SK-N-SH (cell line): ENCODE measurements around the gene SUMF1. TPM values are rescaled to one million over a fixed set of nuclear protein-coding genes. Genes with fewer than 3 reads are reported as not detected.

Experiments
- CTCF ChIA-PET: fragments of 300-600, 350-600 bp; formaldehyde crosslinking; extraction: SDS; loops from one replicate; lab custom pipeline; 2021; lab: Yijun Ruan, JAX
- POLR2A ChIA-PET: fragments of 350-600 bp; sonication (Branson Sonifier 250); formaldehyde crosslinking; extraction: SDS; loops from one replicate; lab custom pipeline; 2020; ENCODE audit warnings: antibody characterized with exemption, inconsistent platforms; lab: Yijun Ruan, JAX
- DNase-seq: peaks from one replicate; pipeline ENCODE4 v3.0.0; 2012
- H2AFZ ChIP-seq: fragments of 200-600 bp; sonication (generic); 2 replicates; pipeline ENCODE4 v1.8.1; 2016; ENCODE audit warnings: antibody characterized with exemption, mild to moderate bottlenecking, low read depth
- H3F3A ChIP-seq: fragments of 200-600 bp; sonication (generic); replicated peaks from 2 replicates; pipeline ENCODE3; 2016; ENCODE audit warnings: antibody characterized with exemption, mild to moderate bottlenecking; ENCODE audit not compliant: insufficient read depth
- H3K27ac ChIP-seq, 2 experiments: fragments of 200-500 bp in 1 of 2; fragments of 200-600 bp in 1 of 2; sonication (Bioruptor generic) in 1 of 2; sonication (generic), shearing (Covaris generic) in 1 of 2; 2 replicates each; pipeline versions ENCODE4 v1.5.1 to v1.6.1; 2014 to 2016; ENCODE audit warnings: low read depth in 2 of 2, inconsistent platforms in 1 of 2, low read length in 1 of 2, mild to moderate bottlenecking in 1 of 2, mixed read lengths in 1 of 2
- H3K27me3 ChIP-seq: fragments of 200-600 bp; sonication (generic), shearing (Covaris generic); 2 replicates; pipeline ENCODE4 v1.6.1; 2016; ENCODE audit warnings: mixed run types; ENCODE audit not compliant: insufficient read depth
- H3K36me3 ChIP-seq, 2 experiments: fragments of 200-500 bp in 1 of 2; fragments of 200-600 bp in 1 of 2; sonication (Bioruptor generic) in 1 of 2; sonication (generic) in 1 of 2; replicated peaks in 1 of 2; 2 replicates each; pipeline versions ENCODE3 to v1.5.1; 2014 to 2016; ENCODE audit warnings: low read length in 1 of 2, mild to moderate bottlenecking in 1 of 2; ENCODE audit not compliant: insufficient read depth in 2 of 2, control insufficient read depth in 1 of 2
- H3K4me1 ChIP-seq, 2 experiments: fragments of 200-500 bp in 1 of 2; fragments of 200-600 bp in 1 of 2; sonication (Bioruptor generic) in 1 of 2; sonication (generic), shearing (Covaris generic) in 1 of 2; 2 replicates each; pipeline versions ENCODE4 v1.5.1 to v1.6.1; 2014 to 2016; ENCODE audit warnings: low read depth in 1 of 2, low read length in 1 of 2, mixed run types in 1 of 2; ENCODE audit not compliant: insufficient read depth in 2 of 2, control insufficient read depth in 1 of 2
- H3K4me2 ChIP-seq: fragments of 200-600 bp; sonication (generic), shearing (Covaris generic); 2 replicates; pipeline ENCODE4 v1.6.1; 2017; ENCODE audit warnings: mixed run types
- H3K4me3 ChIP-seq, 2 experiments: fragments of 200-500 bp in 1 of 2; fragments of 200-600 bp in 1 of 2; sonication (Bioruptor generic) in 1 of 2; sonication (generic), shearing (Covaris generic) in 1 of 2; 2 replicates each; pipeline versions ENCODE4 v1.5.1 to v1.8.1; 2014 to 2016; ENCODE audit warnings: low read depth in 2 of 2, inconsistent platforms in 1 of 2, low read length in 1 of 2, mild to moderate bottlenecking in 1 of 2, mixed read lengths in 1 of 2, moderate library complexity in 1 of 2
- H3K79me2 ChIP-seq: fragments of 200-600 bp; sonication (generic); 2 replicates; pipeline ENCODE4 v1.8.1; 2017; ENCODE audit warnings: mild to moderate bottlenecking; ENCODE audit not compliant: insufficient read depth
- H3K9ac ChIP-seq: fragments of 200-600 bp; sonication (generic); 2 replicates; pipeline ENCODE4 v1.6.1; 2017; ENCODE audit warnings: mixed run types
- H3K9me2 ChIP-seq: fragments of 200-600 bp; sonication (generic); 2 replicates; pipeline ENCODE4 v1.6.1; 2017; ENCODE audit warnings: mixed run types
- H3K9me3 ChIP-seq: fragments of 200-600 bp; sonication (generic); 2 replicates; pipeline ENCODE4 v1.6.1; 2017; ENCODE audit warnings: mixed run types, mild to moderate bottlenecking, moderate library complexity
- H4K20me1 ChIP-seq: fragments of 200-600 bp; sonication (generic); 2 replicates; pipeline ENCODE4 v1.6.1; 2017; ENCODE audit warnings: mild to moderate bottlenecking, mixed run types; ENCODE audit not compliant: insufficient read depth
- EZH2phosphoT487 ChIP-seq: fragments of 200-600 bp; sonication (generic); IDR thresholded peaks from 2 replicates; pipeline ENCODE4 v1.6.1; 2017; ENCODE audit warnings: low read depth, mixed run types, mild to moderate bottlenecking, antibody characterized with exemption, moderate library complexity, borderline replicate concordance
- FOSL2 ChIP-seq: IDR thresholded peaks from 2 replicates; pipeline ENCODE4 v1.4.0; 2012; ENCODE audit warnings: low read depth, mild to moderate bottlenecking, moderate library complexity, borderline replicate concordance
- FOXJ3 ChIP-seq: sonication (generic); formaldehyde crosslinking; IDR thresholded peaks from 2 replicates; pipeline ENCODE4 v1.5.1; 2020; ENCODE audit warnings: mild to moderate bottlenecking, missing genetic modification reagents
- FOXM1 ChIP-seq: IDR thresholded peaks from 2 replicates; pipeline ENCODE4 v1.4.0; 2012; ENCODE audit warnings: low read depth, mild to moderate bottlenecking
- MEF2A ChIP-seq: IDR thresholded peaks from 2 replicates; pipeline ENCODE4 v1.4.0; 2012; ENCODE audit warnings: low read depth, borderline replicate concordance
- MXI1 ChIP-seq: IDR thresholded peaks from 2 replicates; pipeline ENCODE4 v1.6.1; 2012; ENCODE audit warnings: mild to moderate bottlenecking, low read depth, low read length, improper control_type of control experiment
- NRF1 ChIP-seq: IDR thresholded peaks from 2 replicates; pipeline ENCODE4 v1.6.1; 2012; ENCODE audit warnings: low read depth, mild to moderate bottlenecking, low read length
- POLR2AphosphoS5 ChIP-seq: IDR thresholded peaks from 2 replicates; pipeline ENCODE4 v1.6.1; 2012; ENCODE audit warnings: low read depth, low read length
- RFX5 ChIP-seq: IDR thresholded peaks from 2 replicates; pipeline ENCODE4 v1.6.1; 2012; ENCODE audit warnings: mild to moderate bottlenecking, improper control_type of control experiment, low read length
- RXRA ChIP-seq: IDR thresholded peaks from 2 replicates; pipeline ENCODE4 v1.4.0; 2012; ENCODE audit warnings: low read depth, mild to moderate bottlenecking, borderline replicate concordance
- SIN3A ChIP-seq: IDR thresholded peaks from 2 replicates; pipeline ENCODE4 v1.6.1; 2012; ENCODE audit warnings: low read depth, mild to moderate bottlenecking, low read length, moderate library complexity, borderline replicate concordance
- SMC3 ChIP-seq: IDR thresholded peaks from 2 replicates; pipeline ENCODE4 v1.6.1; 2012; ENCODE audit warnings: low read depth, low read length, improper control_type of control experiment
- TCF12 ChIP-seq: IDR thresholded peaks from 2 replicates; pipeline ENCODE4 v1.4.0; 2012
- YY1 ChIP-seq: IDR thresholded peaks from 2 replicates; pipeline ENCODE4 v1.4.0; 2012; ENCODE audit warnings: low read depth, mild to moderate bottlenecking
- WGBS: methylation state at CpG from one replicate; pipeline ENCODE4 v1.1.6; 2017; ENCODE audit warnings: low lambda C conversion rate; 5-methylcytosine and 5-hydroxymethylcytosine counted together
- polyA plus RNA-seq, 3 experiments: library from polyadenylated mRNA; depleted of rRNA; stranded (reverse); fragments of >200 nt; gene quantifications; 2 replicates each; pipeline ENCODE4 v1.2.3, GENCODE V29; 2012
- TF ChIP-seq, protein P1 (sequence below): IDR thresholded peaks from 2 replicates; pipeline ENCODE4 v1.6.1; 2012; ENCODE audit warnings: mild to moderate bottlenecking, low read depth, low read length, moderate library complexity
- TF ChIP-seq, protein P2 (sequence below): IDR thresholded peaks from 2 replicates; pipeline ENCODE4 v1.4.0; 2012; ENCODE audit warnings: low read depth, borderline replicate concordance

The SUMF1 gene
- polyA plus RNA-seq, 1 of the 3 experiments (the other 2 are of a cell fraction): 56.9 TPM

DNA sequence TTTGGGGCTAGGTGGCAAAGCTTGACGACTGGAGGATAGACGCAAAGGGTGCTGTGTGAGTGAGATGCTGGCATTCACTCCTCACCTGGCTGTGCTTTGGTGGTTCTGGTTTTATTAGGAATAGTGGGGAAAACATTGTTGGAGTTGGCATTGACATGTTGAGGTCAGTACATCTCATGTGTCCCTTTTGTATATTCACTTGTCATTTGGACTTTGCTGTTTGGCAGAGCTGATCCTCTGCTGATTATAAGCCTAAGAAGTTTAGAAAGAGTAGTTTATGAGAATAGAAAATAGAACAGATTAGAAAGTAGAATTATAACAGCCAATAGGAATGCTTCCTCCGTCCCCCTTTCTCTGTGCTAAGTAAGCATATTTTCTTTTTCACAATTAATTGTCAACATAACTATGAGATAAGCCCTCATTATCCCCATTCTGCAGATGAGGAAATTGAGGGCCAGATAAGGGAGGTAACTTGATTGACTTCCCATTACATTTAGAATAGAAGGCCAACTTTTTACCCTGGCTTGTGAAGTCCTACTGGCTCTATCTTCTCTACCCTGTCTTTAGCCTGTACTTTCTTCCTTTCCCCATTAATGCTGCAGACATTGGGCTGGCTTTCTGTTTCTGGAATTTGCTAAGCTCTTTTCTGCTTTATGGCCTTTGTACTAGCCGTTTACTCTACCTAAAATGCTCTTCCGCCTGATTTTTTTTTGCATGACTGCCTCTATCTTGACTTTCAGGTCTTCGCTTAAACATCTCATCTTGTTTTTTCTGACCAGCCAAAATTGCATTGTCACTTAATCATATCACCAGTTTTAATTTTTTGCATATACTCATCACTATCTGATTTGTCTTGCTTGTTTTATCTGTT lies 38.9 kb upstream of the SUMF1 start:
- no peak overlapping the region for H2AFZ ChIP-seq
- WGBS: 88% methylated on average over 6 of the region's 6 CpGs
- peaks cover 0 to 4% of the 10 kb centered on the region in 2 experiments for H3K36me3 ChIP-seq
- peaks cover 9 to 56% of the 10 kb centered on the region in 2 experiments; a peak in 2 of 4 replicates for H3K4me1 ChIP-seq
- POLR2A ChIA-PET: interaction anchor here (0.7 to 6.8 kb wide), 2 partner anchors 13 to 16 kb away, joined by 3 to 49 read pairs; partner anchors contain the start of gene ITPR1
- no peaks in the 10 kb centered on the region for H3K79me2 ChIP-seq
- peak overlapping the region in 1 of 2 experiments; percentile 89; a peak in 2 of 4 replicates for H3K27ac ChIP-seq
- no peak for DNase-seq
- no peak overlapping the region for H3K4me3 ChIP-seq
- CTCF ChIA-PET: interaction anchor here (1.9 to 4.5 kb wide), 6 partner anchors 12 to 155 kb away, joined by 11 to 28 read pairs (median 13); partner anchors contain the start of gene ITPR1
- H3F3A ChIP-seq: no peaks in the 10 kb centered on the region
- H3K4me2 ChIP-seq: 0 out of 2 replicates have a peak overlapping the region, but pooled peaks have one; percentile 78
- TF ChIP-seq RFX5: no peak
- no peak overlapping the region for H3K9ac ChIP-seq
- no peaks in the 10 kb centered on the region for H3K9me2 ChIP-seq
- no peaks in the 10 kb centered on the region for H3K9me3 ChIP-seq
- no peaks in the 10 kb centered on the region for H4K20me1 ChIP-seq
- H3K27me3 ChIP-seq: no peaks in the 10 kb centered on the region

DNA sequence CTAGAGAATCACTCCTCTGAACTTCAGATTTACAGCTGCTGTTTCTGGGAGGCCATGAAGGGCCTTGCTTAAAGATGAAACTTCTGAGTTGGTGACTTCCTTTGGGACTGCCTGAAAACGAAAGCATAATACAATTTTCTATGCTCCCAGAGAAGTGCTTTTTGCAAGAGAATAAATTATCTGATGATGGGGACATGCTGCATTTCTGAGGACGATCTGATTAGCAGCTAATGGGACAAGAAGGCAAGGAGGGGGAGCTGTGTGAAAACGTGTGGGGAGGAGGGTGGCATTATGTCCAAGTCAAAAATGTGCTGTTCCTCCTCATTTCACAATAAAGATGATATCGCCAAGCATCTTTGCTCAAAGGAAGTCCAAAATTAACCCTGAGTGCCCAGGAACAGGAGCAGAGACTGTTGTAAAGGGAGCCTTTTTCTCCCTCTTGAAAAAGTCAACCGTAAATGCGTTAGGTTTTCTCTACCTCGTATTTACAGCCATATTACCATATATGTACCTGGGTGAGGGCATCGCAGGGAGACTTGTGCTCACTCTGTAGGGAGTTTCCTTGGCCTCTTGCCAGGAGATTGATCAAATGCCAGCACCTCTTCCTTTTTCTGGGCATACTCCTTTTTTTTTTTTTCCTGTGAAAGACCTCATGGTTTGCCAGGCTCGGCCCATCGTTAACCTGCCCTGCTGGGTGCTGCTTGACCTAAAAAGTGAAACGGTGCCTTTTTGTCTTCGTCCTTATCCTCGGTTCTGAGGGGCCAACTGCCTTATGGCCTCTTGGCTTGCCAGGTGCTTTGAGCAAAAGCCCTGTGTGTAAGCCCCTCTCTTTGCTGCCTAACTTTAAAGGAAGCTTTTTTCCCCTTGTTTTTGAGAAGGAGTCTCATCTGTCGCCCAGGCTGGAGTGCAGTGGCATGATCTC lies 37.5 kb upstream of the SUMF1 start:
- ChIA-PET CTCF (interaction anchor here (0.6 to 4.5 kb wide), 6 partner anchors 11 to 154 kb away, joined by 3 to 28 read pairs (median 12); partner anchors contain the start of gene ITPR1), POLR2A (interaction anchor here (0.6 to 6.8 kb wide), 6 partner anchors 8 to 92 kb away, joined by 3 to 49 read pairs (median 3); partner anchors contain the start of gene ITPR1)
- Histone ChIP-seq H3K9me3 (no peaks in the 10 kb centered on the region), H3K4me1 (peaks cover 9 to 54% of the 10 kb centered on the region in 2 experiments; a peak in 2 of 4 replicates), H3K79me2 (no peaks in the 10 kb centered on the region), H3K4me3 (peak overlapping the region; percentile 15 to 55; a peak in 3 of 4 replicates), H3F3A (no peaks in the 10 kb centered on the region), H3K27ac (peak overlapping the region; percentile 39 to 89; a peak in 3 of 4 replicates), H2AFZ (peak overlapping the region; percentile 84), H3K36me3 (peaks cover 0 to 4% of the 10 kb centered on the region in 2 experiments), H3K27me3 (no peaks in the 10 kb centered on the region), H3K4me2 (peak overlapping the region; percentile 78), H3K9ac (no peak overlapping the region), H3K9me2 (no peaks in the 10 kb centered on the region), H4K20me1 (no peaks in the 10 kb centered on the region)
- WGBS: 21% methylated on average over 14 of the region's 14 CpGs
- peak; percentile 61 for DNase-seq
- peak; percentile 47 for TF ChIP-seq TCF12
- TF ChIP-seq FOXM1: no peak
- TF ChIP-seq POLR2AphosphoS5: peak; percentile 17; the same call in 1 of the 2 replicates
- TF ChIP-seq SIN3A: no peak
- TF ChIP-seq RXRA: no peak
- TF ChIP-seq YY1: no peak
- no peak for TF ChIP-seq MEF2A
- no peak for TF ChIP-seq SMC3
- TF ChIP-seq, protein P1, sequence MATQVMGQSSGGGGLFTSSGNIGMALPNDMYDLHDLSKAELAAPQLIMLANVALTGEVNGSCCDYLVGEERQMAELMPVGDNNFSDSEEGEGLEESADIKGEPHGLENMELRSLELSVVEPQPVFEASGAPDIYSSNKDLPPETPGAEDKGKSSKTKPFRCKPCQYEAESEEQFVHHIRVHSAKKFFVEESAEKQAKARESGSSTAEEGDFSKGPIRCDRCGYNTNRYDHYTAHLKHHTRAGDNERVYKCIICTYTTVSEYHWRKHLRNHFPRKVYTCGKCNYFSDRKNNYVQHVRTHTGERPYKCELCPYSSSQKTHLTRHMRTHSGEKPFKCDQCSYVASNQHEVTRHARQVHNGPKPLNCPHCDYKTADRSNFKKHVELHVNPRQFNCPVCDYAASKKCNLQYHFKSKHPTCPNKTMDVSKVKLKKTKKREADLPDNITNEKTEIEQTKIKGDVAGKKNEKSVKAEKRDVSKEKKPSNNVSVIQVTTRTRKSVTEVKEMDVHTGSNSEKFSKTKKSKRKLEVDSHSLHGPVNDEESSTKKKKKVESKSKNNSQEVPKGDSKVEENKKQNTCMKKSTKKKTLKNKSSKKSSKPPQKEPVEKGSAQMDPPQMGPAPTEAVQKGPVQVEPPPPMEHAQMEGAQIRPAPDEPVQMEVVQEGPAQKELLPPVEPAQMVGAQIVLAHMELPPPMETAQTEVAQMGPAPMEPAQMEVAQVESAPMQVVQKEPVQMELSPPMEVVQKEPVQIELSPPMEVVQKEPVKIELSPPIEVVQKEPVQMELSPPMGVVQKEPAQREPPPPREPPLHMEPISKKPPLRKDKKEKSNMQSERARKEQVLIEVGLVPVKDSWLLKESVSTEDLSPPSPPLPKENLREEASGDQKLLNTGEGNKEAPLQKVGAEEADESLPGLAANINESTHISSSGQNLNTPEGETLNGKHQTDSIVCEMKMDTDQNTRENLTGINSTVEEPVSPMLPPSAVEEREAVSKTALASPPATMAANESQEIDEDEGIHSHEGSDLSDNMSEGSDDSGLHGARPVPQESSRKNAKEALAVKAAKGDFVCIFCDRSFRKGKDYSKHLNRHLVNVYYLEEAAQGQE: no peak
- TF ChIP-seq NRF1: no peak
- no peak for TF ChIP-seq EZH2phosphoT487
- TF ChIP-seq FOXJ3 (CRISPR knock-in tag): peak; percentile 85
- TF ChIP-seq, protein P2, sequence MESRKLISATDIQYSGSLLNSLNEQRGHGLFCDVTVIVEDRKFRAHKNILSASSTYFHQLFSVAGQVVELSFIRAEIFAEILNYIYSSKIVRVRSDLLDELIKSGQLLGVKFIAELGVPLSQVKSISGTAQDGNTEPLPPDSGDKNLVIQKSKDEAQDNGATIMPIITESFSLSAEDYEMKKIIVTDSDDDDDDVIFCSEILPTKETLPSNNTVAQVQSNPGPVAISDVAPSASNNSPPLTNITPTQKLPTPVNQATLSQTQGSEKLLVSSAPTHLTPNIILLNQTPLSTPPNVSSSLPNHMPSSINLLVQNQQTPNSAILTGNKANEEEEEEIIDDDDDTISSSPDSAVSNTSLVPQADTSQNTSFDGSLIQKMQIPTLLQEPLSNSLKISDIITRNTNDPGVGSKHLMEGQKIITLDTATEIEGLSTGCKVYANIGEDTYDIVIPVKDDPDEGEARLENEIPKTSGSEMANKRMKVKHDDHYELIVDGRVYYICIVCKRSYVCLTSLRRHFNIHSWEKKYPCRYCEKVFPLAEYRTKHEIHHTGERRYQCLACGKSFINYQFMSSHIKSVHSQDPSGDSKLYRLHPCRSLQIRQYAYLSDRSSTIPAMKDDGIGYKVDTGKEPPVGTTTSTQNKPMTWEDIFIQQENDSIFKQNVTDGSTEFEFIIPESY: no peak
- TF ChIP-seq MXI1: peak; percentile 63; the same call in 1 of the 2 replicates
- TF ChIP-seq FOSL2: no peak
